ENCODE data around the gene NME3.
"Not testable (repeated sequence)": the region's sequence is repeated elsewhere in the genome, so short reads cannot be mapped to it uniquely, and the experiment has no call there.

Gene NME3

DNA sequence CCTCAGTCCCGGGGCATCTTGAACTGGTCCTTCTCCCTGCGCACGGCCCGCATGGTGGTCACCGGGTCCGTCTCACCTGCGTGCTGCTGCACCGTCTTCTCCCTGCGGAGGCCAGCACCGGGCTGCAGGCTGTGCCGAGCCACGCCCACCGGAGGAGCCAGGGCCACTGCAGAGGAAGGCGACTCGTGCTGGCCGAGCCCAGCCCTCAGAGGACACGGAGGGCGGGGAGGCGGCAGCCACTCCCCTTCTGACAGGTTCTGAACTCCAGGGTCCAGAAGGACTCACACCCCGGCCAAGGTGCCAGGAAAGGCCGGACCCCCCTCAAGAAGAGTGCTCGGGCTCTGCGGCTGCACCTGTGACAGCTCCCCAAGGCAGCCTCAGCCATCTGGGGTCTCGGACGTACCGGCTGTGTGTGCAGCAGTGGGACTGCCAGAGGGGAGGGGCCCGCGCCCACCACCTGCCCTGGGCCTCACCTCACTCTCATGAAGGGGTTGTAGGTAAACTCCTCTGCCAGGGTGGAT lies 38.0 kb upstream of the NME3 start:
- Mint-ChIP-seq H3K36me3 (ENCODE audit: low read depth) (peaks cover 100% of the 10 kb centered on the region), H3K27ac (no peak overlapping the region), H3K4me3 (no peak overlapping the region), H3K9me3 (no peaks in the 10 kb centered on the region), H3K27me3 (no peaks in the 10 kb centered on the region), H3K4me1 (ENCODE audit: low read depth) (peaks cover 9% of the 10 kb centered on the region)
- intact Hi-C loops (cut with micrococcal nuclease), result no loop called here

DNA sequence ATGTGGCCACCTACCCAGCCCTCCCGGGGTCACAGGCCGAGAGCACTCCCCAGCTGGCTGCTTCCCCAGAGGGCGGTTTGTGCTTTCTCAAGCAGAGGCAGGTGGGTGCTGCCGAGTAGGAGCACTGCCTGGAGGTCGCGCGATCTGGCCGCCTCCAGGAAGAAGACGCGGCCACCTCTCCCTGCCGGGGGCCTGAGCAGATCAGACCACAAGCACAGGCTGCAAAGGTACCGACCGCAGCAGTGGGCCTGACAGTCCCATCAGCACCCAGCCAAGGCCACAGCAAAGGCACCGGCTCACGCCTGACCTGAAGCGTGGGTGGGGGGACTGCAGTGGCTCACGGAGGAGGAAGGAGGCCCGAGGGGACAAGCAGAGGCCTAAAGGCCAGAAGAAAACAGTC lies 37.3 kb upstream of the NME3 start:
- intact Hi-C loops (cut with micrococcal nuclease), result no loop called here
- H3K9me3 Mint-ChIP-seq, result no peaks in the 10 kb centered on the region

GRCh38 chr16:1807626-1808025 lies 36.3 kb upstream of the NME3 start:
- no peaks in the 10 kb centered on the region for H3K27me3 Mint-ChIP-seq
- no peak overlapping the region for H3K27ac Mint-ChIP-seq
- no peak overlapping the region for H3K4me3 Mint-ChIP-seq
- H3K36me3 Mint-ChIP-seq (ENCODE audit: low read depth), result peaks cover 87% of the 10 kb centered on the region
- intact Hi-C loops (cut with micrococcal nuclease), result no loop called here
- H3K9me3 Mint-ChIP-seq, result no peaks in the 10 kb centered on the region
- no peaks in the 10 kb centered on the region for H3K4me1 Mint-ChIP-seq (ENCODE audit: low read depth)

More for the DNA sequence above, 37.3 kb upstream of the NME3 start:
- peaks cover 98% of the 10 kb centered on the region for H3K36me3 Mint-ChIP-seq (ENCODE audit: low read depth)
- H3K27me3 Mint-ChIP-seq, result no peaks in the 10 kb centered on the region
- H3K27ac Mint-ChIP-seq, result no peak overlapping the region
- peaks cover 9% of the 10 kb centered on the region for H3K4me1 Mint-ChIP-seq (ENCODE audit: low read depth)
- H3K4me3 Mint-ChIP-seq, result no peak overlapping the region

DNA sequence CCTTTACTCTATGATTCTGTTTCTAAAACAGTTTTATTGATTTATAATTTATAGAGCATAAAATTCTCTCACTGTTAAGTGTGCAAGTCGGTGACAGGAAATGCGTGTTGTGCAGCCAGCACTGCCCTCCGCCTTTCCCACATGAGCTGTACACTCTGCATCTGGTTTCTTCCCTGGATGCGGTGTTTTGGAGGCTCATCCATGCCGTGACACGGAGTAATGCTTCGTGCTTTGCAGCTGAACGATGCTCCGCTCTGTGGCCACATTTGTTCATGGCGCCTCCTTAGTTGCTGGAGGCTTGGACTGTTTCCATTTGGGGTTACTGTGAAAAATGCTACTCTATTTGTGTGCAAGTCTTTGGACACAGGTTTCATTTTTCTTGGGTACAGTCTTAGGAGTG lies 29.4 kb upstream of the NME3 start:
- Mint-ChIP-seq H3K27ac (no peak overlapping the region), H3K27me3 (no peaks in the 10 kb centered on the region), H3K9me3 (peaks cover 23% of the 10 kb centered on the region), H3K36me3 (ENCODE audit: low read depth) (peaks cover 18% of the 10 kb centered on the region), H3K4me3 (no peak overlapping the region), H3K4me1 (ENCODE audit: low read depth) (no peaks in the 10 kb centered on the region)
- intact Hi-C loops (cut with micrococcal nuclease), result no loop called here

GRCh38 chr16:1799263-1799662 lies 27.9 kb upstream of the NME3 start:
- intact Hi-C loops (cut with micrococcal nuclease); H3K36me3 Mint-ChIP-seq (ENCODE audit: low read depth); H3K27ac Mint-ChIP-seq; H3K4me3 Mint-ChIP-seq; H3K4me1 Mint-ChIP-seq (ENCODE audit: low read depth); H3K27me3 Mint-ChIP-seq: not testable (repeated sequence)
- peaks cover 23% of the 10 kb centered on the region for H3K9me3 Mint-ChIP-seq

DNA sequence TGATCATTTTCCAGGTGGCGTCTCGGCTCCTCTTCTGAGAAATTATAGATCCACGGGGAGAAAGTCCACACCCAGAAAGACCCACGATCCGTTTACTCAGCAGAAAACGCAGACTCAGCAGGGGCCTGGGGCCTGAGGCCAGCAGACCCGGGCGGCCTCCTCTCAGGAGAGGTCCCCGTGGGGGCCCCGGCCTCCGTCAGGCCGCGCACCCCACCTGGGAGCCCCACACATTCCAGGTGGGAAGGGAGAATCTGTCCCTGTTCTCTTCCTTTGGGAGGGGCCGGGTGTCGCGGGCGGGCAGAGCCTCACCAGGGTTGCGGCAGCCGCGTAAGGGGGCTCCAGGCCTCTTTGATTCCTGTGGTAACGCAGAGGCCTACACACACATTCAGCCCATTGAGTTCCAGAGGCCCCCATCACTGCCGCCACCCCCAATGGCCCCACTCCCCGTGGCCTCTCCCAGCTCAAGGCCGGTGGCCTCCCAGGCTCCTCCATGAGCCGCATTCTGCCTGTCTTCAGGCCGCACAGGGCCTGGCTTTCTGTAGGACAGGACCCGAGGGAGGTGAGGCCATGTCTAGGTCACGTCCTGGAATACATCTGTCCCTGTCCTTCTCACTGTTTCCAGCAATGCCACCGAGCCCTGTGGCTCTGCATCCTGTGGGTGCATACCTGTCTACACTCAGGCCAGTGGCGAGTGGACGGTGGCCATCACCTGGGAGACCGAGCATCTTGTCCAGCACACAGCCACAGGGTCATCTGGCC lies 23.7 kb upstream of the NME3 start:
- peaks cover 16% of the 10 kb centered on the region for H3K9me3 Mint-ChIP-seq
- intact Hi-C loops (cut with micrococcal nuclease), result no loop called here
- peaks cover 27% of the 10 kb centered on the region for H3K36me3 Mint-ChIP-seq (ENCODE audit: low read depth)
- no peaks in the 10 kb centered on the region for H3K4me1 Mint-ChIP-seq (ENCODE audit: low read depth)
- H3K4me3 Mint-ChIP-seq, result no peak overlapping the region
- no peaks in the 10 kb centered on the region for H3K27me3 Mint-ChIP-seq
- no peak overlapping the region for H3K27ac Mint-ChIP-seq

DNA sequence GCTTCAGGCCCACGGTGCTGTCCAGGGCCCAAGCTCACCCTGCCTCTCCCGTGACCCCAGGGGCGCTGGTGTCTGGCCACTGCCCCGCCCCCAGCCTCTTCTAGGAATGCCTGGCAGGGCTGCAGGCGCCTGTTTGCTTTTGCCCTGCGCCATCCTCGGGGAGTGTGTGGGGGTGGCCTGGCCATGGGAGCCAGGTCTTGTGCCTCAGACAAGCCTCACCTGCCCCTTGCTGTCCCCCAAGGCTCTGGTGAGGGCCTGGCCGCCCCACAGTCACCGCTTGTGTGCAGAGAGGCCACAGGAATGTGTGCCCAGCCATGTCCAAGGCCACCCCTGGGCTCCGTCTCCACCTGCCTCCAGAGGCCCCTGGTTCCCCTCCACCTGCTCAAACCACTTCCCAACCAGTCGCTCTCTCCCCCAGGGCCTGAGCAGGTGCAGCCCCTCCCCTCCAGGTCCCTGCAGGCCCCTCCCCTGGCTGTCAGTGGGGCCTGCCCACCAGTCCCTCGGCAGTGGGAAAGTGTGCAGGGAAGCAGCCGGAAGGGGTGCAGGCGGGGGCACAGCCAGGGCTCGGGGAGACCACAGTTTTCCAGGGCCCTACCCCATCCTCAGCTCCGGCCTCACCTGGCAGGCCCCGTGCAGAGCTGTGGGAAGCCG lies 23.0 kb upstream of the NME3 start:
- intact Hi-C loops (cut with micrococcal nuclease), result no loop called here
- Mint-ChIP-seq H3K9me3 (peaks cover 8% of the 10 kb centered on the region), H3K4me1 (ENCODE audit: low read depth) (no peaks in the 10 kb centered on the region), H3K4me3 (no peak overlapping the region), H3K36me3 (ENCODE audit: low read depth) (peaks cover 35% of the 10 kb centered on the region), H3K27ac (no peak overlapping the region), H3K27me3 (no peaks in the 10 kb centered on the region)

- no peaks in the 10 kb centered on the region for H3K27me3 Mint-ChIP-seq
Measured at GRCh38 chr16:1793578-1794220, 22.4 kb upstream of the NME3 start, which contains the start of gene IGFALS. Gene IGFALS, minus strand, starts transcription at chr16:1793705. Its CDS starts 53 bp downstream, at chr16:1793652.

GRCh38 chr16:1792836-1793577 lies 21.7 kb upstream of the NME3 start:
- no peak overlapping the region for H3K4me3 Mint-ChIP-seq

More at GRCh38 chr16:1793578-1794220, 22.4 kb upstream of the NME3 start, which contains the start of gene IGFALS:
- Mint-ChIP-seq H3K36me3 (ENCODE audit: low read depth) (peaks cover 41% of the 10 kb centered on the region), H3K27ac (no peak within 1 kb of the TSS), H3K4me1 (ENCODE audit: low read depth) (no peaks in the 10 kb centered on the region), H3K4me3 (no peak within 1 kb of the TSS), H3K9me3 (peaks cover 2% of the 10 kb centered on the region)
- intact Hi-C loops (cut with micrococcal nuclease), result no loop called here

DNA sequence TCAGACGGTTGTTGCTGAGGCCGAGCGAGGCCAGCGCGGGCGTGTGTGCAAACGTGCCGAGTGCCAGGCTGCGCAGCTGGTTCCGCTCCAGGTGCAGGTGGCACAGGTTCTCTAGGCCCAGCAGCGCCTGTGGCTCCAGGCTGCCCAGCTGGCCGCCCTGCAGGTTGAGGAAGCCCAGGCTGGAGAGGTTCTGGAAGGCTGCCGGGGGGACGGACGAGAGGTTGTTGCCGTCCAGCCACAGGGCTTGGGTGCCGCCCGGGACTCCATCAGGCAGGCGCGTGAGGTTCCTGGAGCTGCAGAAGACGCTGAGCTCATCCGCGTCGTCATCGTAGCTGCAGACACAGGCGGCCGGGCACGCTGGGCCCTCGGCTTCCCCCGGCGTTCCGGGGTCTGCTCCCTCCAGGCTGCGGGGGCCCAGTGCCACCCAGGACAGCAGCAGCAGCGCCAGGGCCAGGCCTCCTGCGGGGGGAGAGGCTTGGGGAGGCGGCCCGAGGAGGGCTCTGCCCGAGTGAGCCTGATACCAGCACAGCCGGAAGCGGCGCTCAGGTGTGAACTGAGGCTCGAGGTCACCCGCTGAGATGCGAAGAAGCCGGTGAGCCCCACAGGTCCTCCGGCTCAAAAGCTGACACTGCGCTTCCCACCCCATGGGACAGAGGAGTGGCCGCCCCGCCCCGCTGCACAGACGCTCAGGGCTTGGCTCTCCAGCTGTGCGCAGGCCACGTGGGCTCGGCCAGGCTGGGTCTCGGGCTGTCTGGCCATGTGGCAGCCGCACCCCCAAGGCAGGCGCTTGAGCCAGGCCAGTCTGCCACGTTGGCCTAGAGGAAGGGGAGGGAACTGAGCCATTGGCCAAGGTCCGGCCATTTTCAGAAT lies 20.8 kb upstream of the NME3 start:
- Mint-ChIP-seq H3K36me3 (ENCODE audit: low read depth) (peaks cover 56% of the 10 kb centered on the region), H3K4me3 (no peak overlapping the region), H3K4me1 (ENCODE audit: low read depth) (no peaks in the 10 kb centered on the region), H3K27me3 (no peaks in the 10 kb centered on the region), H3K9me3 (no peaks in the 10 kb centered on the region), H3K27ac (no peak overlapping the region)
- intact Hi-C loops (cut with micrococcal nuclease), result no loop called here

More at GRCh38 chr16:1792836-1793577, 21.7 kb upstream of the NME3 start:
- Mint-ChIP-seq H3K36me3 (ENCODE audit: low read depth) (peaks cover 48% of the 10 kb centered on the region), H3K9me3 (no peaks in the 10 kb centered on the region), H3K27me3 (no peaks in the 10 kb centered on the region), H3K27ac (no peak overlapping the region), H3K4me1 (ENCODE audit: low read depth) (no peaks in the 10 kb centered on the region)
- intact Hi-C loops (cut with micrococcal nuclease), result no loop called here

GRCh38 chr16:1791256-1791942 lies 20.1 kb upstream of the NME3 start:
- no peaks in the 10 kb centered on the region for H3K4me1 Mint-ChIP-seq (ENCODE audit: low read depth)
- H3K9me3 Mint-ChIP-seq, result no peaks in the 10 kb centered on the region
- H3K27ac Mint-ChIP-seq, result no peak overlapping the region
- H3K36me3 Mint-ChIP-seq (ENCODE audit: low read depth), result peaks cover 64% of the 10 kb centered on the region
- H3K4me3 Mint-ChIP-seq, result no peak overlapping the region
- intact Hi-C loops (cut with micrococcal nuclease), result no loop called here
- no peaks in the 10 kb centered on the region for H3K27me3 Mint-ChIP-seq

DNA sequence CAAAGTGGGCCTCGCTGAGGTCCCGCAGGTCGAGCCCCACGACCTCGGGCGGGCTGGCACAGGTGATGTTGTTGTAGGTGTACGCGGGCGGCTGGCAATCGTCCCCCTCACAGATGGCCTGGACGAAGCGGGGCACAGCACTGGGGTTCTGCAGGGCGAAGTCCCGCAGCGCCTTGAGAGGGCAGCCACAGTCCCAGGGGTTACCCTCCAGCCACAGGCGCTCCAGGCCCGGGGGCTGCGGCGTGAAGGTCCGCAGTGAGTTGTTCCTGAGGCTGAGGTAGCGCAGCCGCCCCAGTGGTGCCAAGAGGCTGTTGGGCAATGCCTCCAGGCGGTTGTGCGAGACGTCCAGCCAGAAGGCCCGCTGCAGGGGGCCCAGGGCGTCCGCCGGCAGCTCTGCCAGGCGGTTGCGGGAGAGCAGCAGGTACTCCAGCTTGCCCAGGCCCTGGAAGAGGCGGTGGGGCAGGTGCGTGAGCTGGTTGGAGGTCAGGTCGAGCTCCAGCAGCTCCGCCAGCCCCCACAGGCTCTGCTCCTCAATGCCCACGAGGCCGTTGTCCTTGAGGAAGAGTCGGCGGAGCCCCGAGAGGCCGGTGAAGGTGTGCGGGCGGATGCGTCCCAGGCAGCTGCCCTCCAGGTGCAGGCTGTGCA lies 19.4 kb upstream of the NME3 start:
- Mint-ChIP-seq H3K36me3 (ENCODE audit: low read depth) (peaks cover 71% of the 10 kb centered on the region), H3K4me3 (no peak overlapping the region), H3K4me1 (ENCODE audit: low read depth) (no peaks in the 10 kb centered on the region), H3K27me3 (no peaks in the 10 kb centered on the region), H3K27ac (no peak overlapping the region), H3K9me3 (no peaks in the 10 kb centered on the region)
- intact Hi-C loops (cut with micrococcal nuclease), result no loop called here
